Measurements from ENCODE around the gene BABAM2. TPM values are rescaled to one million over a fixed set of nuclear protein-coding genes. Genes with fewer than 3 reads are reported as not detected.

Gene BABAM2
- polyA plus RNA-seq, 3 donors: 33.2 to 52.8 (median 49.3) TPM

DNA sequence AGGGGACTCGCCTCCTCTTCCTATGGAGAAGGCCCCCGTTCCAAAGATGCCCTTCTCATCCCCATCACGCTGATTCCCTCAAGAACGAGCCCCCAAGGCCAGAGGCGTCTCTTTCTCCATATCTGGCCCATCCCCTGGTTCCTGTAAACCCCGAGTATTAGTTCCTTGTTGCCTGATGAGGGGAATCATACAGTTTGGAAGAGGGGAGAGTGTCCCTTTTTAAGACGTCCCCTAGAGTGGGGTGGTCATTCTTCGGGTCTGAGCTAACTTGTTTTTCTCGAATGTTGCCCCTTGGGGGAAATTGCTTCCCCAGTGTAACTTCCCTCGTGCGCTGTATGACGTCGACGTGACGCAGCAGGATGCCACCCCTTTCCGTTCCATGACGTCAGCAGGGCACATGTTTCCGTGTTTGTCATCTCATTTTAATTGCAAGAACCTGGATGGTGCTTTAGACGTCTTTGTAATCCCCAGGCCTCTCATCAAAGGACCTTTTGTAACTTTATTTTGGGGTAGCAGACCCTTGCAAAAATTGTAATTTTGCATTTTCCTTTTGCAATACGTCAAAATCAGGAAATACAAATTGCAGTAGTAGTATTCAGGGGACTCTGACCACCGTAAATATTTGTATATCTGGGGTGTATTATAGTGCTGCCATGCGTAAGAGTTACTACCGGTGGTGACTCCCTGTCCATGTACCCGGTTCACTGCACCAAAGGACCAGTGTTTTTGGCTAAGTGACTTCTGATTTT, 569 bp downstream of the BABAM2 start:
- no peaks in the 10 kb centered on the region for H3K9me3 Mint-ChIP-seq
- DNase-seq: peak; percentile 88 to 98 (median 97)
- TF ChIP-seq, protein P1, sequence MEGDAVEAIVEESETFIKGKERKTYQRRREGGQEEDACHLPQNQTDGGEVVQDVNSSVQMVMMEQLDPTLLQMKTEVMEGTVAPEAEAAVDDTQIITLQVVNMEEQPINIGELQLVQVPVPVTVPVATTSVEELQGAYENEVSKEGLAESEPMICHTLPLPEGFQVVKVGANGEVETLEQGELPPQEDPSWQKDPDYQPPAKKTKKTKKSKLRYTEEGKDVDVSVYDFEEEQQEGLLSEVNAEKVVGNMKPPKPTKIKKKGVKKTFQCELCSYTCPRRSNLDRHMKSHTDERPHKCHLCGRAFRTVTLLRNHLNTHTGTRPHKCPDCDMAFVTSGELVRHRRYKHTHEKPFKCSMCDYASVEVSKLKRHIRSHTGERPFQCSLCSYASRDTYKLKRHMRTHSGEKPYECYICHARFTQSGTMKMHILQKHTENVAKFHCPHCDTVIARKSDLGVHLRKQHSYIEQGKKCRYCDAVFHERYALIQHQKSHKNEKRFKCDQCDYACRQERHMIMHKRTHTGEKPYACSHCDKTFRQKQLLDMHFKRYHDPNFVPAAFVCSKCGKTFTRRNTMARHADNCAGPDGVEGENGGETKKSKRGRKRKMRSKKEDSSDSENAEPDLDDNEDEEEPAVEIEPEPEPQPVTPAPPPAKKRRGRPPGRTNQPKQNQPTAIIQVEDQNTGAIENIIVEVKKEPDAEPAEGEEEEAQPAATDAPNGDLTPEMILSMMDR (IDR thresholded peaks at IDR 0.05): no peak
- peaks cover 72% of the 10 kb centered on the region for H3K4me1 Mint-ChIP-seq
- H3K36me3 Mint-ChIP-seq: peaks cover 12 to 21% of the 10 kb centered on the region in 2 donors
- intact Hi-C loops (cut with micrococcal nuclease): loop anchor here (5.0 to 10.0 kb wide), 3 partner anchors 61 to 504 kb away; partner anchors contain the start of gene FOSL2 (in 2 of the 2)
- Histone ChIP-seq H3K27me3 (ENCODE audit: control insufficient read depth in 2 of 2, insufficient read depth in 2 of 2, low read length in 2 of 2) (no peaks in the 10 kb centered on the region), H3K4me1 (ENCODE audit: control insufficient read depth in 1 of 2, insufficient read depth in 2 of 2, low read length in 2 of 2) (peaks cover 53 to 75% of the 10 kb centered on the region in 2 donors), H3K27ac (ENCODE audit: low read depth in 1 of 2, low read length in 2 of 2) (peak overlapping the region; percentile 99 to 100), H3K36me3 (replicated peaks in 1 of 2; ENCODE audit: control insufficient read depth in 1 of 2, insufficient read depth in 2 of 2, low read length in 2 of 2) (peaks cover 0 to 2% of the 10 kb centered on the region in 2 donors), H3K4me3 (replicated peaks in 1 of 3; ENCODE audit: low read depth in 2 of 3, low read length in 3 of 3) (peak overlapping the region; percentile 79 to 96 (median 87)), H3K4me2 (replicated peaks; ENCODE audit: extremely low read depth, low read length, poor library complexity, severe bottlenecking) (peak overlapping the region; percentile 86), H3K79me2 (ENCODE audit: insufficient read depth, low read length) (peaks cover 92% of the 10 kb centered on the region), H2AFZ (ENCODE audit: insufficient read depth, low read depth, low read length, poor library complexity, severe bottlenecking) (peak overlapping the region; percentile 27), H3K9ac (ENCODE audit: insufficient read depth, low read length, poor library complexity, severe bottlenecking) (peak overlapping the region; percentile 95), H4K20me1 (ENCODE audit: insufficient read depth, low read length) (no peaks in the 10 kb centered on the region), H3K9me3 (replicated peaks in 1 of 2; ENCODE audit: control insufficient read depth in 1 of 2, insufficient read depth in 1 of 2, low read length in 2 of 2) (no peaks in the 10 kb centered on the region)
- H3K27me3 Mint-ChIP-seq (ENCODE audit: low read depth in 3 of 3): peaks cover 0 to 4% (median 2%) of the 10 kb centered on the region in 3 donors
- WGBS (ENCODE audit: insufficient coverage): 2% methylated on average over 12 of the region's 24 CpGs
- H3K27ac Mint-ChIP-seq: peak overlapping the region; percentile 100
- peak overlapping the region; percentile 86 to 93 for H3K4me3 Mint-ChIP-seq

DNA sequence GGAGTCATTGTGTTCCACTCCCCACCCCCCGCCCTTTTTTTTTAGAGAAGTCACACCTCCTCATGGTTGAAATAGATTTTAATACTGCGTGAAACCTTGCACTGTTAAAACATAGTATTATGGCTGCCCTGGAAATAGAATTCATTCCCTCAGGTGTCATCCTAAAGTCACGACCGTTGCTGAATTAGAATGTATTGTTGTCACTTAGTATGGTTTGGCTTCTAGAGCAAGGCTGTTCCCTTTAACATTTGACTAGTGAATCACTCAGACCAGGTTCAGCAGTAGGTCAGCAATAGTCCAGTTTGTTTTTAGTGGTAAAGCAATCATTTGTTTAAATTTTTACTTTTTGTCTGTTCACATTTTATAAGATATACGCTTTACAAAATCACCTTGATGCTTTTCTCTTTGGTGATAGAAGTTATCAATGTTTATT, 1.2 kb downstream of the BABAM2 start:
- Histone ChIP-seq H3K4me2 (replicated peaks; ENCODE audit: extremely low read depth, low read length, poor library complexity, severe bottlenecking) (peak overlapping the region; percentile 86), H3K79me2 (ENCODE audit: insufficient read depth, low read length) (peaks cover 97% of the 10 kb centered on the region), H3K36me3 (replicated peaks in 1 of 2; ENCODE audit: control insufficient read depth in 1 of 2, insufficient read depth in 2 of 2, low read length in 2 of 2) (peaks cover 3 to 8% of the 10 kb centered on the region in 2 donors), H4K20me1 (ENCODE audit: insufficient read depth, low read length) (no peaks in the 10 kb centered on the region), H3K9me3 (replicated peaks in 1 of 2; ENCODE audit: control insufficient read depth in 1 of 2, insufficient read depth in 1 of 2, low read length in 2 of 2) (no peaks in the 10 kb centered on the region), H3K9ac (ENCODE audit: insufficient read depth, low read length, poor library complexity, severe bottlenecking) (peak overlapping the region; percentile 95), H2AFZ (ENCODE audit: insufficient read depth, low read depth, low read length, poor library complexity, severe bottlenecking) (no peak overlapping the region), H3K4me3 (replicated peaks in 1 of 3; ENCODE audit: low read depth in 2 of 3, low read length in 3 of 3) (peak overlapping the region in 1 of 3 experiments; percentile 87), H3K4me1 (ENCODE audit: control insufficient read depth in 1 of 2, insufficient read depth in 2 of 2, low read length in 2 of 2) (peaks cover 57 to 81% of the 10 kb centered on the region in 2 donors), H3K27me3 (ENCODE audit: control insufficient read depth in 2 of 2, insufficient read depth in 2 of 2, low read length in 2 of 2) (no peaks in the 10 kb centered on the region), H3K27ac (ENCODE audit: low read depth in 1 of 2, low read length in 2 of 2) (peak overlapping the region; percentile 99 to 100)
- intact Hi-C loops (cut with micrococcal nuclease): loop anchor here (5.0 to 10.0 kb wide), 3 partner anchors 61 to 503 kb away; partner anchors contain the start of gene FOSL2 (in 2 of the 2)
- Mint-ChIP-seq H3K9me3 (no peaks in the 10 kb centered on the region), H3K27me3 (ENCODE audit: low read depth in 3 of 3) (peaks cover 0 to 4% (median 0%) of the 10 kb centered on the region in 3 donors), H3K4me1 (peaks cover 77% of the 10 kb centered on the region), H3K27ac (peak overlapping the region; percentile 100), H3K4me3 (peak overlapping the region; percentile 71 to 86), H3K36me3 (peaks cover 18 to 27% of the 10 kb centered on the region in 2 donors)
- peak; percentile 39 to 52 (median 39) for DNase-seq
- TF ChIP-seq, protein P1 (IDR thresholded peaks at IDR 0.05): no peak
- WGBS (ENCODE audit: insufficient coverage): no CpG with 5 or more reads among the region's 5 CpGs
